ENCODE results near the gene CRISP1.

DNA sequence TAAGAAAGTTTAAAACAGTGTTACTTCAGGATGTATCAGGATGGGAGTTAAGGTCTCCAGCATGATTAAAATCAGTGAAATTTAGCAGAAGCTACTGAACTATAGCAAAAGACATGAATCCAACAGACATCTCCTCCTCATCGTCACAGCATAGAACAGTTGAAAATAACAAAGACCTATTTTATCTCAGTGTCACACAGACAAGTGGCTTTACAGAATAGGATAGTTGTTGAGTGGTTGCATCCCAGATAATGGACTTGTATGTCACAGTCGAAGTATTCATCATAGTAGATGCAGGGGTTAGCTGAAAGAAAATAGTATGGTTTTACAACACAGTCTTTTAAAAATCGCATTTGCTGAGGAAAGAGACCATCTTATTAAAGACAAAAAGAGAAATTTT lies 31.2 kb downstream of the CRISP1 start:
- TF ChIP-seq, protein P1, sequence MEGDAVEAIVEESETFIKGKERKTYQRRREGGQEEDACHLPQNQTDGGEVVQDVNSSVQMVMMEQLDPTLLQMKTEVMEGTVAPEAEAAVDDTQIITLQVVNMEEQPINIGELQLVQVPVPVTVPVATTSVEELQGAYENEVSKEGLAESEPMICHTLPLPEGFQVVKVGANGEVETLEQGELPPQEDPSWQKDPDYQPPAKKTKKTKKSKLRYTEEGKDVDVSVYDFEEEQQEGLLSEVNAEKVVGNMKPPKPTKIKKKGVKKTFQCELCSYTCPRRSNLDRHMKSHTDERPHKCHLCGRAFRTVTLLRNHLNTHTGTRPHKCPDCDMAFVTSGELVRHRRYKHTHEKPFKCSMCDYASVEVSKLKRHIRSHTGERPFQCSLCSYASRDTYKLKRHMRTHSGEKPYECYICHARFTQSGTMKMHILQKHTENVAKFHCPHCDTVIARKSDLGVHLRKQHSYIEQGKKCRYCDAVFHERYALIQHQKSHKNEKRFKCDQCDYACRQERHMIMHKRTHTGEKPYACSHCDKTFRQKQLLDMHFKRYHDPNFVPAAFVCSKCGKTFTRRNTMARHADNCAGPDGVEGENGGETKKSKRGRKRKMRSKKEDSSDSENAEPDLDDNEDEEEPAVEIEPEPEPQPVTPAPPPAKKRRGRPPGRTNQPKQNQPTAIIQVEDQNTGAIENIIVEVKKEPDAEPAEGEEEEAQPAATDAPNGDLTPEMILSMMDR (IDR thresholded peaks at IDR 0.05), result no peak
- no peak for TF ChIP-seq POLR2A (IDR thresholded peaks at IDR 0.05)

All from lower leg skin (tissue), 3 donors.